Loucy (cell line): Measurements from ENCODE around the gene CABP4.

Experiments used
- EZH2phosphoT487 ChIP-seq: fragments of 200-600 bp; IDR thresholded peaks from 2 replicates; pipeline ENCODE4 v1.6.1; 2018; ENCODE audit warnings: antibody characterized with exemption, mild to moderate bottlenecking, moderate library complexity, borderline replicate concordance
- TF ChIP-seq, protein P1 (sequence below): fragments of 200-600 bp; sonication (generic); conservative IDR thresholded peaks from 2 replicates; pipeline ENCODE4 v1.5.1; 2014; ENCODE audit warnings: mild to moderate bottlenecking, antibody characterized with exemption, low read length

- TF ChIP-seq, protein P1, sequence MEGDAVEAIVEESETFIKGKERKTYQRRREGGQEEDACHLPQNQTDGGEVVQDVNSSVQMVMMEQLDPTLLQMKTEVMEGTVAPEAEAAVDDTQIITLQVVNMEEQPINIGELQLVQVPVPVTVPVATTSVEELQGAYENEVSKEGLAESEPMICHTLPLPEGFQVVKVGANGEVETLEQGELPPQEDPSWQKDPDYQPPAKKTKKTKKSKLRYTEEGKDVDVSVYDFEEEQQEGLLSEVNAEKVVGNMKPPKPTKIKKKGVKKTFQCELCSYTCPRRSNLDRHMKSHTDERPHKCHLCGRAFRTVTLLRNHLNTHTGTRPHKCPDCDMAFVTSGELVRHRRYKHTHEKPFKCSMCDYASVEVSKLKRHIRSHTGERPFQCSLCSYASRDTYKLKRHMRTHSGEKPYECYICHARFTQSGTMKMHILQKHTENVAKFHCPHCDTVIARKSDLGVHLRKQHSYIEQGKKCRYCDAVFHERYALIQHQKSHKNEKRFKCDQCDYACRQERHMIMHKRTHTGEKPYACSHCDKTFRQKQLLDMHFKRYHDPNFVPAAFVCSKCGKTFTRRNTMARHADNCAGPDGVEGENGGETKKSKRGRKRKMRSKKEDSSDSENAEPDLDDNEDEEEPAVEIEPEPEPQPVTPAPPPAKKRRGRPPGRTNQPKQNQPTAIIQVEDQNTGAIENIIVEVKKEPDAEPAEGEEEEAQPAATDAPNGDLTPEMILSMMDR = no peak
- no peak for TF ChIP-seq EZH2phosphoT487
Measured at GRCh38 chr11:67463186-67463585, 8.0 kb downstream of the CABP4 start.
